Activated naive CD4-positive, alpha-beta T cell treated with anti-CD3 and anti-CD28 coated beads for 36 hours (primary cell): ENCODE data around the gene CST11. TPM values are rescaled to one million over a fixed set of nuclear protein-coding genes. Genes with fewer than 3 reads are reported as not detected.
"Not testable (repeated sequence)": the region's sequence is repeated elsewhere in the genome, so short reads cannot be mapped to it uniquely, and the experiment has no call there.

ENCODE experiments used
- CTCF ChIA-PET: fragments of 350-600 bp; sonication (Branson Sonifier 250); formaldehyde crosslinking; loops from one replicate; lab custom pipeline; 2021; ENCODE audit warnings: antibody characterized with exemption; lab: Charles Lee
- DNase-seq: peaks from one replicate; pipeline ENCODE4 v3.0.0-alpha.2; 2020
- H3K27ac Mint-ChIP-seq: one replicate; pipeline ENCODE4 v1.8.0; 2021; ENCODE audit warnings: mild to moderate bottlenecking, mixed read lengths
- H3K27me3 Mint-ChIP-seq: one replicate; pipeline ENCODE4 v1.8.0; 2021; ENCODE audit warnings: low read depth, mixed read lengths
- H3K36me3 Mint-ChIP-seq: one replicate; pipeline ENCODE4 v1.8.0; 2021; ENCODE audit warnings: low read depth, mixed read lengths
- H3K4me1 Mint-ChIP-seq: one replicate; pipeline ENCODE4 v1.8.0; 2021; ENCODE audit warnings: low read depth, mixed read lengths
- H3K4me3 Mint-ChIP-seq: one replicate; pipeline ENCODE4 v1.8.0; 2021; ENCODE audit warnings: mild to moderate bottlenecking, moderate library complexity, mixed read lengths
- H3K9me3 Mint-ChIP-seq: one replicate; pipeline ENCODE4 v1.8.0; 2021; ENCODE audit warnings: mixed read lengths
- intact Hi-C: fragments of 100-400 bp; cut with micrococcal nuclease; formaldehyde crosslinking; loops from one replicate; pipeline ENCODE4 v1.15.1; 2023
- total RNA-seq, 2 experiments: library from RNA; stranded (reverse); gene quantifications; one replicate each; pipeline ENCODE4 v1.2.3, GENCODE V29; 2021

CST11 gene
- total RNA-seq, 2 experiments from 2014 or later: not detected

GRCh38 chr20:23476015-23476754 lies 23.5 kb upstream of the CST11 start:
- Mint-ChIP-seq H3K27ac (no peak overlapping the region), H3K4me3 (no peak overlapping the region), H3K9me3 (no peaks in the 10 kb centered on the region), H3K36me3 (no peaks in the 10 kb centered on the region), H3K4me1 (no peaks in the 10 kb centered on the region), H3K27me3 (peaks cover 7% of the 10 kb centered on the region)
- CTCF ChIA-PET: no interaction called here
- no peak for DNase-seq
- intact Hi-C loops: no loop called here

GRCh38 chr20:23475395-23475794 lies 22.7 kb upstream of the CST11 start:
- no peak overlapping the region for H3K27ac Mint-ChIP-seq
- CTCF ChIA-PET: no interaction called here
- intact Hi-C loops: no loop called here
- no peak for DNase-seq
- H3K36me3 Mint-ChIP-seq: no peaks in the 10 kb centered on the region
- no peaks in the 10 kb centered on the region for H3K9me3 Mint-ChIP-seq
- H3K27me3 Mint-ChIP-seq: peaks cover 10% of the 10 kb centered on the region
- no peaks in the 10 kb centered on the region for H3K4me1 Mint-ChIP-seq
- no peak overlapping the region for H3K4me3 Mint-ChIP-seq

GRCh38 chr20:23473293-23473692 lies 20.6 kb upstream of the CST11 start:
- DNase-seq, H3K27ac Mint-ChIP-seq, H3K36me3 Mint-ChIP-seq: not testable (repeated sequence)

GRCh38 chr20:23472306-23472705 lies 19.6 kb upstream of the CST11 start:
- DNase-seq, H3K36me3 Mint-ChIP-seq, H3K27ac Mint-ChIP-seq, CTCF ChIA-PET, intact Hi-C loops, H3K4me1 Mint-ChIP-seq, H3K9me3 Mint-ChIP-seq, H3K4me3 Mint-ChIP-seq: not testable (repeated sequence)
- peaks cover 12% of the 10 kb centered on the region for H3K27me3 Mint-ChIP-seq

More at GRCh38 chr20:23473293-23473692, 20.6 kb upstream of the CST11 start:
- H3K4me3 Mint-ChIP-seq, H3K9me3 Mint-ChIP-seq, H3K4me1 Mint-ChIP-seq, CTCF ChIA-PET, intact Hi-C loops: not testable (repeated sequence)
- peaks cover 12% of the 10 kb centered on the region for H3K27me3 Mint-ChIP-seq

- H3K4me1 Mint-ChIP-seq, DNase-seq, H3K4me3 Mint-ChIP-seq, intact Hi-C loops, H3K36me3 Mint-ChIP-seq, H3K27ac Mint-ChIP-seq, CTCF ChIA-PET: not testable (repeated sequence)
- H3K9me3 Mint-ChIP-seq: peaks cover 16% of the 10 kb centered on the region
- H3K27me3 Mint-ChIP-seq: peaks cover 26% of the 10 kb centered on the region
Measured at GRCh38 chr20:23466961-23467360, 14.3 kb upstream of the CST11 start.

GRCh38 chr20:23461180-23461579 lies 8.5 kb upstream of the CST11 start:
- Mint-ChIP-seq H3K9me3 (peaks cover 5% of the 10 kb centered on the region), H3K4me1 (peaks cover 3% of the 10 kb centered on the region), H3K4me3 (no peak overlapping the region), H3K36me3 (peaks cover 4% of the 10 kb centered on the region), H3K27me3 (peaks cover 23% of the 10 kb centered on the region), H3K27ac (no peak overlapping the region)
- CTCF ChIA-PET: no interaction called here
- DNase-seq: no peak
- intact Hi-C loops: no loop called here

GRCh38 chr20:23459461-23460150 lies 6.9 kb upstream of the CST11 start:
- CTCF ChIA-PET: no interaction called here
- Mint-ChIP-seq H3K27me3 (peaks cover 17% of the 10 kb centered on the region), H3K36me3 (peaks cover 1% of the 10 kb centered on the region), H3K4me1 (peaks cover 6% of the 10 kb centered on the region), H3K9me3 (no peaks in the 10 kb centered on the region), H3K27ac (no peak overlapping the region), H3K4me3 (no peak overlapping the region)
- intact Hi-C loops: no loop called here
- no peak for DNase-seq

- no peak for DNase-seq
- no peaks in the 10 kb centered on the region for H3K36me3 Mint-ChIP-seq
- intact Hi-C loops: no loop called here
- H3K4me3 Mint-ChIP-seq: no peak overlapping the region
- peaks cover 6% of the 10 kb centered on the region for H3K4me1 Mint-ChIP-seq
- CTCF ChIA-PET: no interaction called here
- H3K9me3 Mint-ChIP-seq: no peaks in the 10 kb centered on the region
- no peak overlapping the region for H3K27ac Mint-ChIP-seq
- H3K27me3 Mint-ChIP-seq: peaks cover 7% of the 10 kb centered on the region
Measured at GRCh38 chr20:23456873-23457272, 4.2 kb upstream of the CST11 start.

- Mint-ChIP-seq H3K27me3 (peaks cover 7% of the 10 kb centered on the region), H3K9me3 (no peaks in the 10 kb centered on the region), H3K4me3 (no peak overlapping the region), H3K4me1 (peaks cover 6% of the 10 kb centered on the region), H3K36me3 (no peaks in the 10 kb centered on the region), H3K27ac (no peak overlapping the region)
- intact Hi-C loops: no loop called here
- no peak for DNase-seq
- CTCF ChIA-PET: no interaction called here
Measured at GRCh38 chr20:23456409-23456808, 3.7 kb upstream of the CST11 start.

- Mint-ChIP-seq H3K27me3 (peaks cover 7% of the 10 kb centered on the region), H3K9me3 (no peaks in the 10 kb centered on the region), H3K4me1 (peaks cover 6% of the 10 kb centered on the region), H3K36me3 (no peaks in the 10 kb centered on the region), H3K27ac (no peak overlapping the region), H3K4me3 (no peak overlapping the region)
- DNase-seq: no peak
- CTCF ChIA-PET: no interaction called here
- intact Hi-C loops: no loop called here
Measured at GRCh38 chr20:23455639-23456038, 3.0 kb upstream of the CST11 start.

GRCh38 chr20:23454816-23455215 lies 2.1 kb upstream of the CST11 start:
- H3K36me3 Mint-ChIP-seq: no peaks in the 10 kb centered on the region
- no peaks in the 10 kb centered on the region for H3K9me3 Mint-ChIP-seq
- H3K4me3 Mint-ChIP-seq: no peak overlapping the region
- H3K27ac Mint-ChIP-seq: no peak overlapping the region
- peaks cover 6% of the 10 kb centered on the region for H3K4me1 Mint-ChIP-seq
- intact Hi-C loops: no loop called here
- CTCF ChIA-PET: no interaction called here
- peaks cover 7% of the 10 kb centered on the region for H3K27me3 Mint-ChIP-seq
- DNase-seq: no peak

GRCh38 chr20:23453549-23454543 lies 1.2 kb upstream of the CST11 start:
- Mint-ChIP-seq H3K27ac (no peak overlapping the region), H3K27me3 (peaks cover 4% of the 10 kb centered on the region), H3K9me3 (no peaks in the 10 kb centered on the region), H3K4me1 (peaks cover 6% of the 10 kb centered on the region), H3K36me3 (no peaks in the 10 kb centered on the region), H3K4me3 (no peak overlapping the region)
- intact Hi-C loops: no loop called here
- CTCF ChIA-PET: interaction anchor here (1.6 kb wide), 1 partner anchor 153 kb away, joined by 5 read pairs; no protein-coding TSS in a partner anchor
- no peak for DNase-seq
